T-helper 1 cell (primary cell): Measurements from ENCODE around the gene KIAA0513.

Experiments
- DNase-seq, 5 donors: peaks; one replicate each; pipeline ENCODE4 v3.0.0-alpha.2; 2012 to 2020

The KIAA0513 gene

GRCh38 chr16:85091522-85091910 is 63.9 kb downstream of the KIAA0513 start:
- no peak for DNase-seq

- DNase-seq, result no peak
Measured at GRCh38 chr16:85092309-85092708, 64.7 kb downstream of the KIAA0513 start.

GRCh38 chr16:85092851-85093250 is 65.3 kb downstream of the KIAA0513 start:
- DNase-seq, result no peak

- DNase-seq, result no peak
Measured at GRCh38 chr16:85093705-85094104, 66.1 kb downstream of the KIAA0513 start.

GRCh38 chr16:85094176-85094805 is 66.7 kb downstream of the KIAA0513 start:
- DNase-seq, result no peak

- DNase-seq, result no peak
Measured at GRCh38 chr16:85094812-85095211, 67.2 kb downstream of the KIAA0513 start.

GRCh38 chr16:85096921-85097320 is 69.3 kb downstream of the KIAA0513 start:
- DNase-seq, result no peak

- DNase-seq, result no peak
Measured at GRCh38 chr16:85098565-85098964, 71.0 kb downstream of the KIAA0513 start.

- DNase-seq, result no peak
Measured at GRCh38 chr16:85100265-85100664, 72.7 kb downstream of the KIAA0513 start.

GRCh38 chr16:85101956-85102630 is 74.5 kb downstream of the KIAA0513 start:
- DNase-seq, result no peak

GRCh38 chr16:85103114-85104079 is 75.8 kb downstream of the KIAA0513 start:
- DNase-seq, result no peak

GRCh38 chr16:85104147-85104546 is 76.6 kb downstream of the KIAA0513 start:
- DNase-seq, result no peak

GRCh38 chr16:85104821-85105391 is 77.3 kb downstream of the KIAA0513 start:
- DNase-seq, result peak in 1 of 5 donors; percentile 39

- no peak for DNase-seq
Measured at GRCh38 chr16:85105475-85105874, 77.9 kb downstream of the KIAA0513 start.

GRCh38 chr16:85107083-85107482 is 79.5 kb downstream of the KIAA0513 start:
- no peak for DNase-seq

- DNase-seq, result no peak
Measured at GRCh38 chr16:85107532-85107931, 79.9 kb downstream of the KIAA0513 start.

GRCh38 chr16:85110105-85110504 is 82.5 kb downstream of the KIAA0513 start:
- no peak for DNase-seq

GRCh38 chr16:85111184-85111583 is 83.6 kb downstream of the KIAA0513 start:
- DNase-seq, result no peak

GRCh38 chr16:85112364-85112763 is 84.8 kb downstream of the KIAA0513 start, which contains the start of gene CIBAR2:
TSS of gene CIBAR2 (minus strand) at chr16:85112472. CDS start at chr16:85112352, 120 bp downstream.
- DNase-seq, result no peak

GRCh38 chr16:85113168-85113733 is 85.7 kb downstream of the KIAA0513 start:
- no peak for DNase-seq

GRCh38 chr16:85113913-85114312 is 86.3 kb downstream of the KIAA0513 start:
- DNase-seq, result no peak

- peak; percentile 45 to 70 (median 56) for DNase-seq
Measured at GRCh38 chr16:85114909-85115567, 87.4 kb downstream of the KIAA0513 start.
